C4-2B (cell line): ENCODE measurements around the gene C9orf43.

Experiments used
- CTCF ChIP-seq: fragments of 450-650 bp; conservative IDR thresholded peaks from 2 replicates; pipeline ENCODE4 v1.5.1; 2017; ENCODE audit warnings: mild to moderate bottlenecking
- ZFX ChIP-seq: fragments of 450-650 bp; IDR thresholded peaks from 2 replicates; pipeline ENCODE4 v1.6.1; 2017

GRCh38 chr9:113389451-113389850 lies 21.1 kb upstream of the C9orf43 start:
- TF ChIP-seq CTCF, result no peak
- TF ChIP-seq ZFX, result no peak
